Right atrium auricular region (tissue), 2 donors: Measurements from ENCODE around the gene CAMTA1. TPM values are rescaled to one million over a fixed set of nuclear protein-coding genes. Genes with fewer than 3 reads are reported as not detected.

ENCODE experiments used
- DNase-seq: peaks from one replicate; pipeline ENCODE4 v3.0.0-alpha.2; 2019; ENCODE audit warnings: low spot score
- H3K27ac ChIP-seq, 2 donors: fragments of 200-600 bp; sonication (generic); 1 replicate in 1 of 2; 2 replicates in 1 of 2; pipeline ENCODE4 v1.5.1; 2016 to 2019
- H3K27me3 ChIP-seq, 2 donors: fragments of 200-600 bp; sonication (generic); one replicate each; pipeline versions ENCODE4 v1.5.1 to v1.6.0; 2017 to 2019
- H3K36me3 ChIP-seq: fragments of 200-600 bp; sonication (generic); one replicate; pipeline ENCODE4 v1.5.1; 2016
- H3K4me1 ChIP-seq, 2 donors: fragments of 200-600 bp; sonication (generic); one replicate each; pipeline versions ENCODE4 v1.5.1 to v1.6.0; 2017 to 2019
- H3K4me3 ChIP-seq, 2 donors: fragments of 200-600 bp; sonication (generic); 1 replicate in 1 of 2; 2 replicates in 1 of 2; pipeline ENCODE4 v1.5.1; 2017 to 2019; ENCODE audit warnings: mild to moderate bottlenecking in 1 of 2, moderate library complexity in 1 of 2
- H3K9me3 ChIP-seq, 2 donors: fragments of 200-600 bp; sonication (generic); one replicate each; pipeline ENCODE4 v1.5.1; 2019
- CTCF ChIP-seq, 2 donors: fragments of 200-600 bp; sonication (generic); IDR thresholded peaks; one replicate each; pipeline ENCODE4 v1.5.1; 2019; ENCODE audit warnings: antibody characterized with exemption in 2 of 2
- total RNA-seq, 2 donors: library from RNA; depleted of rRNA; stranded (reverse); fragments of >200 nt; gene quantifications; one replicate each; pipeline ENCODE4 v1.1.0, GENCODE V29; 2016

The CAMTA1 gene
- total RNA-seq, 2 donors from 2014 or later, result 132 to 190 TPM

GRCh38 chr1:7335224-7335879 lies 550.1 kb downstream of the CAMTA1 start:
- no peak for DNase-seq
- no peak for TF ChIP-seq CTCF (IDR thresholded peaks at IDR 0.05)
- no peaks in the 10 kb centered on the region for H3K9me3 ChIP-seq

GRCh38 chr1:7338439-7338838 lies 553.2 kb downstream of the CAMTA1 start:
- Histone ChIP-seq H3K36me3 (no peaks in the 10 kb centered on the region), H3K27ac (no peak overlapping the region), H3K4me1 (peaks cover 0 to 23% of the 10 kb centered on the region in 2 donors), H3K4me3 (no peak overlapping the region), H3K9me3 (no peaks in the 10 kb centered on the region), H3K27me3 (no peaks in the 10 kb centered on the region)
- no peak for DNase-seq
- TF ChIP-seq CTCF (IDR thresholded peaks at IDR 0.05), result no peak

More at GRCh38 chr1:7335224-7335879, 550.1 kb downstream of the CAMTA1 start:
- Histone ChIP-seq H3K27me3 (no peaks in the 10 kb centered on the region), H3K27ac (no peak overlapping the region), H3K4me3 (no peak overlapping the region), H3K36me3 (no peaks in the 10 kb centered on the region), H3K4me1 (peaks cover 0 to 10% of the 10 kb centered on the region in 2 donors)

GRCh38 chr1:7339014-7339413 lies 553.8 kb downstream of the CAMTA1 start:
- Histone ChIP-seq H3K27ac (no peak overlapping the region), H3K4me3 (no peak overlapping the region), H3K36me3 (no peaks in the 10 kb centered on the region), H3K4me1 (peaks cover 0 to 22% of the 10 kb centered on the region in 2 donors), H3K9me3 (no peaks in the 10 kb centered on the region), H3K27me3 (no peaks in the 10 kb centered on the region)
- no peak for TF ChIP-seq CTCF (IDR thresholded peaks at IDR 0.05)
- DNase-seq, result no peak

- no peaks in the 10 kb centered on the region for H3K9me3 ChIP-seq
- no peak overlapping the region for H3K27ac ChIP-seq
- H3K27me3 ChIP-seq, result no peaks in the 10 kb centered on the region
- H3K4me3 ChIP-seq, result no peak overlapping the region
- no peak for DNase-seq
- H3K36me3 ChIP-seq, result no peaks in the 10 kb centered on the region
- no peak for TF ChIP-seq CTCF (IDR thresholded peaks at IDR 0.05)
- peaks cover 0 to 13% of the 10 kb centered on the region in 2 donors for H3K4me1 ChIP-seq
These were observed 554.7 kb downstream of the CAMTA1 start for GRCh38 chr1:7339953-7340352.

GRCh38 chr1:7341145-7341905 lies 556.1 kb downstream of the CAMTA1 start:
- peak overlapping the region; percentile 65 to 68 for H3K27ac ChIP-seq
- no peak for DNase-seq

More at GRCh38 chr1:7341145-7341905, 556.1 kb downstream of the CAMTA1 start:
- Histone ChIP-seq H3K9me3 (no peaks in the 10 kb centered on the region), H3K27me3 (no peaks in the 10 kb centered on the region), H3K36me3 (no peaks in the 10 kb centered on the region), H3K4me3 (no peak overlapping the region), H3K4me1 (peaks cover 0 to 24% of the 10 kb centered on the region in 2 donors)
- no peak for TF ChIP-seq CTCF (IDR thresholded peaks at IDR 0.05)
